Measurements from ENCODE around the gene BGN.

- TF ChIP-seq, protein P1, sequence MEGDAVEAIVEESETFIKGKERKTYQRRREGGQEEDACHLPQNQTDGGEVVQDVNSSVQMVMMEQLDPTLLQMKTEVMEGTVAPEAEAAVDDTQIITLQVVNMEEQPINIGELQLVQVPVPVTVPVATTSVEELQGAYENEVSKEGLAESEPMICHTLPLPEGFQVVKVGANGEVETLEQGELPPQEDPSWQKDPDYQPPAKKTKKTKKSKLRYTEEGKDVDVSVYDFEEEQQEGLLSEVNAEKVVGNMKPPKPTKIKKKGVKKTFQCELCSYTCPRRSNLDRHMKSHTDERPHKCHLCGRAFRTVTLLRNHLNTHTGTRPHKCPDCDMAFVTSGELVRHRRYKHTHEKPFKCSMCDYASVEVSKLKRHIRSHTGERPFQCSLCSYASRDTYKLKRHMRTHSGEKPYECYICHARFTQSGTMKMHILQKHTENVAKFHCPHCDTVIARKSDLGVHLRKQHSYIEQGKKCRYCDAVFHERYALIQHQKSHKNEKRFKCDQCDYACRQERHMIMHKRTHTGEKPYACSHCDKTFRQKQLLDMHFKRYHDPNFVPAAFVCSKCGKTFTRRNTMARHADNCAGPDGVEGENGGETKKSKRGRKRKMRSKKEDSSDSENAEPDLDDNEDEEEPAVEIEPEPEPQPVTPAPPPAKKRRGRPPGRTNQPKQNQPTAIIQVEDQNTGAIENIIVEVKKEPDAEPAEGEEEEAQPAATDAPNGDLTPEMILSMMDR (conservative IDR thresholded peaks at IDR 0.05) = no peak
- no peak for TF ChIP-seq EZH2 (IDR thresholded peaks at IDR 0.05; ENCODE audit: low read depth)
These were observed 23.4 kb downstream of the BGN start for GRCh38 chrX:153517946-153518834.
